GM23338 (cell line): ENCODE results near the gene UBTD1.

Source experiments
- CREB1 ChIP-seq: fragments of 250-450 bp; sonication (Bioruptor Pico); IDR thresholded peaks from 2 replicates; pipeline ENCODE4 v1.5.0; 2020; ENCODE audit warnings: low read depth, mild to moderate bottlenecking, moderate library complexity
- CTCF ChIP-seq, 2 experiments: fragments of 200-600 bp in 1 of 2; sonication (generic) in 1 of 2; conservative IDR thresholded peaks; 2 replicates each; pipeline versions ENCODE4 v1.5.1 to v1.6.1; 2016 to 2017; ENCODE audit warnings: antibody characterized with exemption in 2 of 2, low read depth in 2 of 2, mild to moderate bottlenecking in 2 of 2, moderate library complexity in 1 of 2
- ETS1 ChIP-seq: IDR thresholded peaks from 2 replicates; pipeline ENCODE4 v1.6.1; 2016; ENCODE audit warnings: antibody characterized with exemption
- EZH2 ChIP-seq: fragments of 200-600 bp; sonication (generic); IDR thresholded peaks from one replicate; pipeline ENCODE4 v1.8.0; 2017; ENCODE audit warnings: antibody characterized with exemption, mild to moderate bottlenecking, low read depth; ENCODE audit not compliant: unreplicated experiment
- EZH2phosphoT487 ChIP-seq: fragments of 200-600 bp; sonication (generic); IDR thresholded peaks from one replicate; pipeline ENCODE4 v1.8.1; 2018; ENCODE audit warnings: antibody characterized with exemption; ENCODE audit not compliant: unreplicated experiment
- JUNB ChIP-seq: IDR thresholded peaks from one replicate; pipeline ENCODE4 v1.6.1; 2016; ENCODE audit warnings: antibody characterized with exemption; ENCODE audit not compliant: unreplicated experiment
- POLR2AphosphoS5 ChIP-seq: IDR thresholded peaks from 2 replicates; pipeline ENCODE4 v1.6.1; 2016; ENCODE audit warnings: antibody characterized with exemption, low read depth
- REST ChIP-seq: IDR thresholded peaks from one replicate; pipeline ENCODE4 v1.6.1; 2018; ENCODE audit warnings: antibody characterized with exemption; ENCODE audit not compliant: unreplicated experiment

- TF ChIP-seq CTCF (conservative IDR thresholded peaks at IDR 0.05; ENCODE audit: low read depth in 2 of 2), result no peak
- no peak for TF ChIP-seq POLR2AphosphoS5
- no peak for TF ChIP-seq CREB1
- no peak for TF ChIP-seq ETS1
- no peak for TF ChIP-seq REST
- TF ChIP-seq EZH2, result no peak
- TF ChIP-seq EZH2phosphoT487, result no peak
- no peak for TF ChIP-seq JUNB
Observed at GRCh38 chr10:97578171-97578844, 79.6 kb downstream of the UBTD1 start.
